Measurements from ENCODE around the gene SLC2A2. TPM values are rescaled to one million over a fixed set of nuclear protein-coding genes. Genes with fewer than 3 reads are reported as not detected.

The SLC2A2 gene
- total RNA-seq, 1 experiment from 2014 or later: not detected

GRCh38 chr3:171001957-171002694 is 24.4 kb downstream of the SLC2A2 start:
- no peaks in the 10 kb centered on the region for H4K20me1 ChIP-seq (ENCODE audit: insufficient read depth, low read depth, low read length)

GRCh38 chr3:171001250-171001893 is 25.1 kb downstream of the SLC2A2 start:
- no peaks in the 10 kb centered on the region for H3K9me2 ChIP-seq (replicated peaks; ENCODE audit: insufficient read depth, low read length)
- no peak overlapping the region for H3K27ac ChIP-seq (ENCODE audit: low read length)
- H3K36me3 ChIP-seq (ENCODE audit: insufficient read depth, low read length): no peaks in the 10 kb centered on the region
- no peaks in the 10 kb centered on the region for H3K4me1 ChIP-seq (ENCODE audit: low read length)
- H3K27me3 ChIP-seq (ENCODE audit: low read length): no peaks in the 10 kb centered on the region
- H3K9me3 ChIP-seq (ENCODE audit: low read length): no peaks in the 10 kb centered on the region
- no peaks in the 10 kb centered on the region for H4K20me1 ChIP-seq (ENCODE audit: insufficient read depth, low read depth, low read length)
- H3K4me3 ChIP-seq (ENCODE audit: low read length): no peak overlapping the region
- no peak overlapping the region for H3K9ac ChIP-seq (ENCODE audit: low read length)
- no peak overlapping the region for H3K4me2 ChIP-seq (ENCODE audit: low read depth, low read length, poor library complexity, severe bottlenecking)
- no peak for DNase-seq
- H3K79me2 ChIP-seq (ENCODE audit: low read length): no peaks in the 10 kb centered on the region
- no peak overlapping the region for H2AFZ ChIP-seq (ENCODE audit: low read length)

More at GRCh38 chr3:171001957-171002694, 24.4 kb downstream of the SLC2A2 start:
- no peak for DNase-seq
- Histone ChIP-seq H3K4me3 (ENCODE audit: low read length) (no peak overlapping the region), H3K79me2 (ENCODE audit: low read length) (no peaks in the 10 kb centered on the region), H3K9ac (ENCODE audit: low read length) (no peak overlapping the region), H3K9me3 (ENCODE audit: low read length) (no peaks in the 10 kb centered on the region), H3K9me2 (replicated peaks; ENCODE audit: insufficient read depth, low read length) (no peaks in the 10 kb centered on the region), H3K36me3 (ENCODE audit: insufficient read depth, low read length) (no peaks in the 10 kb centered on the region), H3K4me1 (ENCODE audit: low read length) (no peaks in the 10 kb centered on the region), H3K27ac (ENCODE audit: low read length) (no peak overlapping the region), H2AFZ (ENCODE audit: low read length) (no peak overlapping the region), H3K27me3 (ENCODE audit: low read length) (no peaks in the 10 kb centered on the region), H3K4me2 (ENCODE audit: low read depth, low read length, poor library complexity, severe bottlenecking) (no peak overlapping the region)

- H4K20me1 ChIP-seq (ENCODE audit: insufficient read depth, low read depth, low read length): no peaks in the 10 kb centered on the region
- no peak overlapping the region for H3K9ac ChIP-seq (ENCODE audit: low read length)
- H2AFZ ChIP-seq (ENCODE audit: low read length): no peak overlapping the region
- no peak overlapping the region for H3K4me3 ChIP-seq (ENCODE audit: low read length)
- no peaks in the 10 kb centered on the region for H3K4me1 ChIP-seq (ENCODE audit: low read length)
- no peaks in the 10 kb centered on the region for H3K9me3 ChIP-seq (ENCODE audit: low read length)
- H3K27ac ChIP-seq (ENCODE audit: low read length): no peak overlapping the region
- no peak overlapping the region for H3K4me2 ChIP-seq (ENCODE audit: low read depth, low read length, poor library complexity, severe bottlenecking)
- no peaks in the 10 kb centered on the region for H3K36me3 ChIP-seq (ENCODE audit: insufficient read depth, low read length)
- H3K27me3 ChIP-seq (ENCODE audit: low read length): no peaks in the 10 kb centered on the region
- H3K9me2 ChIP-seq (replicated peaks; ENCODE audit: insufficient read depth, low read length): no peaks in the 10 kb centered on the region
- H3K79me2 ChIP-seq (ENCODE audit: low read length): no peaks in the 10 kb centered on the region
- DNase-seq: no peak
Measured at GRCh38 chr3:171000281-171000680, 26.2 kb downstream of the SLC2A2 start.

- Histone ChIP-seq H3K9me2 (replicated peaks; ENCODE audit: insufficient read depth, low read length) (no peaks in the 10 kb centered on the region), H3K27ac (ENCODE audit: low read length) (no peak overlapping the region), H4K20me1 (ENCODE audit: insufficient read depth, low read depth, low read length) (no peaks in the 10 kb centered on the region), H3K4me3 (ENCODE audit: low read length) (no peak overlapping the region), H2AFZ (ENCODE audit: low read length) (no peak overlapping the region), H3K27me3 (ENCODE audit: low read length) (no peaks in the 10 kb centered on the region), H3K4me1 (ENCODE audit: low read length) (no peaks in the 10 kb centered on the region), H3K36me3 (ENCODE audit: insufficient read depth, low read length) (no peaks in the 10 kb centered on the region), H3K79me2 (ENCODE audit: low read length) (no peaks in the 10 kb centered on the region), H3K9me3 (ENCODE audit: low read length) (no peaks in the 10 kb centered on the region), H3K9ac (ENCODE audit: low read length) (no peak overlapping the region), H3K4me2 (ENCODE audit: low read depth, low read length, poor library complexity, severe bottlenecking) (no peak overlapping the region)
- no peak for DNase-seq
Measured at GRCh38 chr3:170999737-171000242, 26.7 kb downstream of the SLC2A2 start.

GRCh38 chr3:170997961-170998913 is 28.3 kb downstream of the SLC2A2 start:
- Histone ChIP-seq H3K9ac (ENCODE audit: low read length) (no peak overlapping the region), H2AFZ (ENCODE audit: low read length) (no peak overlapping the region), H3K4me2 (ENCODE audit: low read depth, low read length, poor library complexity, severe bottlenecking) (no peak overlapping the region), H3K9me2 (replicated peaks; ENCODE audit: insufficient read depth, low read length) (no peaks in the 10 kb centered on the region), H3K27me3 (ENCODE audit: low read length) (no peaks in the 10 kb centered on the region), H3K9me3 (ENCODE audit: low read length) (no peaks in the 10 kb centered on the region), H3K4me3 (ENCODE audit: low read length) (no peak overlapping the region), H3K27ac (ENCODE audit: low read length) (no peak overlapping the region), H3K79me2 (ENCODE audit: low read length) (no peaks in the 10 kb centered on the region), H3K4me1 (ENCODE audit: low read length) (no peaks in the 10 kb centered on the region), H4K20me1 (ENCODE audit: insufficient read depth, low read depth, low read length) (no peaks in the 10 kb centered on the region), H3K36me3 (ENCODE audit: insufficient read depth, low read length) (no peaks in the 10 kb centered on the region)
- no peak for DNase-seq

GRCh38 chr3:170992854-170993253 is 33.7 kb downstream of the SLC2A2 start:
- Histone ChIP-seq H3K9me2 (replicated peaks; ENCODE audit: insufficient read depth, low read length) (no peaks in the 10 kb centered on the region), H3K4me2 (ENCODE audit: low read depth, low read length, poor library complexity, severe bottlenecking) (no peak overlapping the region), H3K4me1 (ENCODE audit: low read length) (no peaks in the 10 kb centered on the region), H3K4me3 (ENCODE audit: low read length) (no peak overlapping the region), H3K79me2 (ENCODE audit: low read length) (no peaks in the 10 kb centered on the region), H2AFZ (ENCODE audit: low read length) (no peak overlapping the region), H3K36me3 (ENCODE audit: insufficient read depth, low read length) (no peaks in the 10 kb centered on the region), H3K27me3 (ENCODE audit: low read length) (no peaks in the 10 kb centered on the region), H4K20me1 (ENCODE audit: insufficient read depth, low read depth, low read length) (no peaks in the 10 kb centered on the region), H3K9ac (ENCODE audit: low read length) (no peak overlapping the region), H3K27ac (ENCODE audit: low read length) (no peak overlapping the region), H3K9me3 (ENCODE audit: low read length) (no peaks in the 10 kb centered on the region)
- no peak for DNase-seq

- H3K4me2 ChIP-seq (ENCODE audit: low read depth, low read length, poor library complexity, severe bottlenecking): no peak overlapping the region
- no peaks in the 10 kb centered on the region for H3K36me3 ChIP-seq (ENCODE audit: insufficient read depth, low read length)
- no peaks in the 10 kb centered on the region for H3K9me2 ChIP-seq (replicated peaks; ENCODE audit: insufficient read depth, low read length)
- H3K4me3 ChIP-seq (ENCODE audit: low read length): no peak overlapping the region
- H3K9ac ChIP-seq (ENCODE audit: low read length): no peak overlapping the region
- no peak overlapping the region for H2AFZ ChIP-seq (ENCODE audit: low read length)
- H3K9me3 ChIP-seq (ENCODE audit: low read length): no peaks in the 10 kb centered on the region
- H4K20me1 ChIP-seq (ENCODE audit: insufficient read depth, low read depth, low read length): no peaks in the 10 kb centered on the region
- no peak overlapping the region for H3K27ac ChIP-seq (ENCODE audit: low read length)
- no peaks in the 10 kb centered on the region for H3K4me1 ChIP-seq (ENCODE audit: low read length)
- H3K79me2 ChIP-seq (ENCODE audit: low read length): no peaks in the 10 kb centered on the region
- DNase-seq: no peak
- no peaks in the 10 kb centered on the region for H3K27me3 ChIP-seq (ENCODE audit: low read length)
Measured at GRCh38 chr3:170991664-170992063, 34.9 kb downstream of the SLC2A2 start.
